HG03469 (cell line): ENCODE results near the gene WDR35.
"Not testable (repeated sequence)": the region's sequence is repeated elsewhere in the genome, so short reads cannot be mapped to it uniquely, and the experiment has no call there.

Source experiments
- ATAC-seq: cut with Tn5 transposase; IDR thresholded peaks from one replicate; pipeline ENCODE4 v1.9.1; 2021; ENCODE audit warnings: mild to moderate bottlenecking, moderate library complexity, moderate number of reproducible peaks; ENCODE audit not compliant: unreplicated experiment

Gene WDR35

DNA sequence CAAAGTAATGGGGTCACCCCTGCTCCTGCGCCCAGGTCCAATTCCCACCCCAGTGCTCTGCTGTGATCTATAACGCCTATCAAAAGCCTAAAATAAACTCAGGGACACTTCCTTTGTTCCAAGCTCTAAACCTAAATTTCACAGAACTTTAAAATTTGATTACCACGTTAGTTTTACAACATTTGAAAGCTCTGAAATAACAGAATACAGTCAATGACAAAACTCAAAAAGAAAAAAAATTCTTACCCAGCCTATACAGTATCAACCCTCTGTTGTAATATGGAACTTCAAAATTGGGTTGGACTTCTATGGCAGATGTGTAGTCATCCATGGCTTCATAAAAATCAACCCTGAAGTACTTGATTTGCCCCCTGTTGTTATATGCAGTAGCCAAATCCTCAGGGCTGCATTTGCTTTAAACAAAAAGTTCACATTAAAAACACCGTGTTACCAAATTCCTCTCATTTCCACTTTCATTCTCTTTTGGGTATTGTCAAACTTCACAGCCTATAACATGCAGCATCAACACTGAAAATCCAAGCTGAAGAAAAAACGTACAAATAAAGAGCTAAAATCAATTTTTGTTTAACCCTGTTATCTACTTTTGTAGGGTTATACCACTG is 92.2 kb downstream of the WDR35 start:
- ATAC-seq: no peak

DNA sequence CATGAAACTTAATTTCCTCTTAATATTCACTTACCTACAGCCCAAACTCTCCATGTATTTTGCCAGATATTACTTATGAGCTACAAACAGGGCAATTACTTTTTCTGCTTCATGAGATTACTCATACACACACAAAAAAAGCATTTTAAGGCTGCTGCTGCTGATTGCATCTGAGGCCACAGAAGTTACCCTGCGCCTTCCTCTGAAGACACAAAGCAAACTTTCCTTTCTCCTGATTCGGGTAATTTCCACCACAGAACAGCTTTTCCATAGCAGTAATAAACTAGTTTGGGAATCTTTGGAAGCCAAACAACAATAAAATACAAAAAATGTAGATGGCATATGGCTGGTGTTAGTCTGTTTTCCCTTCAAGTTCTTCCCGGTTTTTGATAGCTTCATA is 94.4 kb downstream of the WDR35 start:
- ATAC-seq: no peak

DNA sequence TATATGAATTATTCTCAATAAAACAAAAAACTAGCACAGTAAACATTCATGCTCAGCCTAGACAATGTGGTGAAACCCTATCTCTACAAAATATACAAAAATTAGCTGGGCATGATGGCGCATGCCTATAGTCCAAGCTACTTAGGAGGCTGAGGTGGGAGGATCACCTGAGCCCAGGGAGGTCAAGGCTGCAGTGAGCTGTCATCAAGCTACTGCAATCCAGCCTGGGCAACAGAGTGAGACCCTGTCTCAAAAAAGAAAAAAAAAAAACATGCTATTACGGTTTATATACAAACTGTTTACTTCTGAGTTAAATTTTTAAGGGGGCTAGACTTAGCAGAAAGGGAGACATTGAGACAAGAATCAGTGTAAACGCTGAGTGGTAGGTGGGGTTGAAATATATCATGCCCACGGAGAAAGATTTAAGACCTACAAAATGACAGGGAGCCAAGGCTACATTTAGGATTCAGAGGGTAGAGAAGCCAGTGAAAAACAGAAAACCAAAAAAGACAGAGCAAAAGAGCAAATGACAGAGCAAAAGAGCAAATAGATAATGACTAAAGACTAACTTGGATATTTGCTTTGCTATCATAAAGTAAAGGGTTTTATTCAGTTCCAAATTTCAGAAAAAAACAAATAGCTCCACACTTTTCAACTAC is 95.6 kb downstream of the WDR35 start:
- ATAC-seq: peak; percentile 1

DNA sequence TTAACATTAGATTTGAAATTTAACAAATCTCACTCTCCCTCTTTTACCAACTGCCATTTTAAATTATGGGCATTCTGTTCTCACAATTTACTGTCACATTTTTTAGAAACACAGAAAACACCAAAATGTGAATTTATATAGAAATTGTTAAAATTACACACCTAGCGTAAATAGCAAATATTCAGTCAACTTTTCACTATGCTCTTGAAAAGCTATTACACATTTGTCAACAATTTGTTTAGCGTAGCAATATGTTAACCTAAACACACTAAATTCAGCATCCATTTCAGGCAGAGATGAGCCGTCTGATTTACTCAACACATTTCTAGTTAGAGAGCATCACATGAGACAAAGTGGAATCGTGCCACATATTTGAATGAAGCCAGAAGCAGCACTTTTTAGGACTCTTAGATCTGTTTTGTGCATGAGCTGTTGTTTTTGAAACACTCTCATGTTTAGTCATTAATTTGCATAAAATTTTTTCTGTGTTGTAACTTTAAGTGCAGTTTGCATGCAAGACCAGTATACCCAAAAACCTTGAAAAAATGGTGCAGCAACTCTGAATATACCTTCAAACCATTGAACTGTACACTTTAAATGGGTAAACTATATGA is 96.3 kb downstream of the WDR35 start:
- peak; percentile 81 for ATAC-seq

- not testable (repeated sequence) for ATAC-seq
Observed at GRCh38 chr2:19891971-19892370, 97.9 kb downstream of the WDR35 start.

DNA sequence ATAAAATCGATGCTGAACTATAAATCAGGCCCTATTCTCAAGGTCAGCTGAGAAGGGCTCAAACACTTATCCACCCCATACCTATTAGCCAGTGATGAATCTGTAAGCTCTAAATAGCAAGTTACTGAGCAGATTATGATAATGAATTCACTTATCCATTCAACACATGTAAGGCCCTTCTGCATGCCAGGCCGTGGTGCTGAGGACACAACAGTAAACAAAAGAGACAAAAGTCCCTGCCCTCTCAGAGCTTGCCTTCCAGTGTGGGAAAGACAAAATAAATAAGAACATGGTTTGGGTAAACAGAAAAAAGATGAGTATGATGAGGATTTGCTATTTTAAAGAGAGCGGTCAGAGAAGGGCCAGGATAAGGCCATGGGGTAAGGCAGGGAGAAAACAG is 99.8 kb downstream of the WDR35 start:
- ATAC-seq: no peak

- ATAC-seq: no peak
Observed at GRCh38 chr2:19888831-19889230, 101.1 kb downstream of the WDR35 start.

GRCh38 chr2:19887510-19887909 is 102.4 kb downstream of the WDR35 start:
- no peak for ATAC-seq

DNA sequence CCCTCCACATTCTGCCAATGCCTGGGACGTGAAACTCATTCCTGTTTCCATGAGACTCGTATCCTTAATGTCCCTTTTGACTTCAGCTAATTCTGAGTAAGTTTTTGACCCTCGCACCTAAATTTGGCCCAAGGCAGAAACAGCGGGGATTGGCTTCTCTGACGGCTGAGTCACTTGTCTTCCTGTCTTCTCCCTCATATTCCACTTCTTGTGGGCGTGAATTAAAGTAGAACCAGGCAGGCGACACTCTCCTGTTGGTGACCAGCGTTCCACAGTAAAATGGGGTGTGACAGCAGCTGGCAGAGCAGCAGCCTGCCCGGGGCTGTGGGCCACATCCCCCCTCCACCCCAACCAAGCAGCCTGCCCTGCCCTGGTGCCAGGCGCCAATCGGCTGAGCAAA is 103.6 kb downstream of the WDR35 start:
- no peak for ATAC-seq

GRCh38 chr2:19885791-19886190 is 104.1 kb downstream of the WDR35 start:
- ATAC-seq: no peak

GRCh38 chr2:19883971-19884720 is 105.8 kb downstream of the WDR35 start:
- ATAC-seq: no peak

DNA sequence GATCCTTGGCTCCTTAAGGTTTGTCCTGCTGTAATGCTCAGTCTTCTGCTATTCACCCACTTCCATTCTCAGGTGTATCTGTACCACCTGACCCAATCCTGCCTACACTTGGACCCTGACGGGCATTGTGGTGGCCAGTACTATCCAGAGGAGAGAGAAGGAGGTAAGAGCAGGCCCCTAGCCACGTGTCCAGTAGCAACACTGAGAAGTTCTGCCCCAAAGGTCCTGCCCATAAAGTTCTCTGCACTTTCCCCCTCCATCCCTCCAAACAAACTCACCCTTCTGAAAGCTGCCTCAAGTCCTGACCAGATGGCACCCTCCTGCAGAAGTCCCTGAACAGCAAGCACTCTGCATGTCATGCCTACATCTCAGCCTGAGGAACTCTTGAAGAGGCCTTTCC is 106.4 kb downstream of the WDR35 start:
- no peak for ATAC-seq

DNA sequence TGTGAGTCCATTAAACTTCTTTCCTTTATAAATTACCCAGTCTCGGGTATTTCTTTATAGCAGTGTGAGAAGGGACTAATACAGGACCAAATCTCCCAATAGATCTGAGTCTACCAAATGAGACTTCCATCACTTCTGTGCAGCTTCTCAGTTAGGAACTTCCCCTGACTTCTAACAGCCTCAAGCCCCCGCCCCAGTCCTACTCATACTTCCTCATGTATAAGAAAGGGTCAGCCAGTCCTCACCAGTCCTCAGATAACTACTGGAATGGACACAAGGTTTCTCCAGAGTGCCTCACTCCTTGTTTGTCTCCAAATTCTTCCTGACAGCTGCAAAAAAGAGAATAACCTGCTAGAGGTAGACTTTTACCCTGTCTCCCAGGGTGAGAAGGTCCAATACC is 107.6 kb downstream of the WDR35 start:
- ATAC-seq: no peak

- ATAC-seq: no peak
Observed at GRCh38 chr2:19881908-19882265, 108.0 kb downstream of the WDR35 start.

DNA sequence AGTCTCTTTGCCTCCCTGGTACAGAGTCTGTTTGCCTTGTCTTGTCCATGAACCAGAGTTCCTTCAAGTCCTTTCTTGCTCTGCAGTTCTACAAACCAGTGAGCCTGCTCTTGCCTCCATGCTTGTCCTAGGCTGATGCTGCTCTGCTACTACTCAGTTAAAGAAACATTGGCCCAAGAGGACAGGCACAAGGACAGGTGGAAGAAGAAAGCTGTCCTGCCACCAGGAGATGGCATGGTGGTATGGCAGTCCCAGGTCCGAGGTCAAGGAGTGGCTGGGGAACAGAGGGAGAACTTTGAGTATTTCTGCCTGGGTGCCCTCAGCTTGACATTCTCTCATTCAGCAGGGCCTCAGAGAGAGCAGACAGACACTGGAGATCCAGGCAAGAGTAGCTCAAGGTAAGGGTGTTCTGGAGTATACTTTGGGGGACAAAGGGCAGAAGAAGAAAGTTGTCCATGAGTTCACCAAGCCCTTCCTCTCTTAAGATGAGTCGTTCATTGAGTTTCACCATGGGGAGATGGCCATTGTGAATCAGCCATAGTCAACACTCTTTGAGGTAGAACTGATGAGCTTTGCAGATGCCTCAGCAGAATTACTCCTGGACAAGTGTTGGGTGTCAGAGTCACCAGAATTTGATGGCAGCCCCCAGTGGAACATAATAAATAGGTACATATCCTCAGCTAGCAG is 108.5 kb downstream of the WDR35 start:
- ATAC-seq: no peak

GRCh38 chr2:19880191-19880590 is 109.7 kb downstream of the WDR35 start:
- not testable (repeated sequence) for ATAC-seq

GRCh38 chr2:19879120-19879519 is 110.8 kb downstream of the WDR35 start:
- no peak for ATAC-seq

DNA sequence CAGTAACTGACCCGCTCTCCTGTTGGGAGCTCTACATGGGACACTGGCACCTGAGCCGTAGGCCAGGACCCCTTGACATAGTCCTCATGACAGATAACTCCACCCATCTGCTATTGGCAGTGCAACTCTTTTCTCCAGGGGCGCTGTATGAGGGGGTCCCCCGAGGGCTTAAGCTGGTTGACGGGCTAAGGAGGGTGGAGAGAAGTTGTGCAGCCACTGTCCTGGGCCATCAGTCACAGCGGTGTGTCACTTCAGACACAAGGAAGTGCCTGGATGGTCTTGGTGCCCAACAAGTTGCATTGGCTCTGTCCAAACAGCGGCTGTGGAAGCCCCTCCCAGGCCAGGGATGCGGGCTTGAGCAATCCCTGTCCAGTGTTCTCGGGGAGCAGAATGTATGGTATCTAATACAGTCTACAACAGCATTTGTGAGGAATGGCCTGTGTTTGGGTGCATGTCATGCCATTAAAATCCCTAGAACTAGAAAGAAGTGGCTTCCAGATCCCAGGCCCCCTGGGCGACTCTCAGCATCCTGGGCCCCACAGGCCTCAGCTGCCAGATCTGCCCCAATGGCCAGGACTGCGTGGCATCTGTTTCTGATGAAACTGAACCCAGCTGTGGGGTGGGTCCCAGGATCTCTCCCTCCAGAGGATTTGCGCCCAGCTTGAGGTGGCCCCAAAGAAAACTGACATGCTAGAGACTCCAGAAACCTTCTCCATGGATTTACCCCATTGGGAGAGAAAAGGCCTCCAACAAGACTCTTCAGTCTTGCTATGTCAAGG is 111.4 kb downstream of the WDR35 start:
- no peak for ATAC-seq

DNA sequence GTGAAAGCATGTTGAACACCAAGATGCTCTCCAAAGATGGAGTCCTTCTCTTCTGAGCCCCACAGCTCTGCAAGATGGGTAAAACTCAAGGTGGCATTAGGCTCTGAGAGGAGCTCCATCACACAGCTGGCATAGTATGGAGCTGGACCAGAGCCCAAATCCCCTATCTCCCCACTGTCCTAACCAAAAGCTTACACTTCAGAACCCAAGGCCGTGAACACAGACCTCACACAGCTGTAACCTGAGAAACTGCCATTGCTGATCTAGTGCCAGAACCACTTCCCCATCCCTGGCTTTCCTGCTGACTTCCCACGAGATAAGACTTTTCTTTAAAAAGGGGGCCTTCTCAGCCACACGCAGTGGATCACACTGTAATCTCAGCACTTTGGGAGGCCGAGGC is 113.2 kb downstream of the WDR35 start:
- ATAC-seq: no peak

DNA sequence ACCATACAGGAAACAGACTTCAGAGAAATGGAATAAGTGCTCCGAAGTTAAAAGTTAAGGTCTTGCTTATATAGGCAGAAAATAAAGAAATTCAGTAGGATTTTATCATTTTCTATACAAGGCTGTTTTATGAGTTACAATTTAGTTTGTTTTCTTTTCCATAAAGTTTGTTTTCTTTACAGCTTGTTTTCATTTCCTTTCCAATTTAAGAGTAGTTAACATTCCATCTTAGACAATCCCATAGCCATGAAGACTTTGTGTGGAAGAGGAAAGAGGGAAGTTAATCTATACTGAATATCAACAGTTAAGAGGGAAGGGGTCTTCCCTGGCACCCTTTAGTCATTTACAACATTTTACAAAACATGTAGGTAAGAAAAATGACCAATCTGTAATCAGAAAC is 114.6 kb downstream of the WDR35 start:
- ATAC-seq: no peak
